Right cardiac atrium (tissue), 5 donors: ENCODE results near the gene METTL2B. TPM values are rescaled to one million over a fixed set of nuclear protein-coding genes. Genes with fewer than 3 reads are reported as not detected.
"Not testable (repeated sequence)": the region's sequence is repeated elsewhere in the genome, so short reads cannot be mapped to it uniquely, and the experiment has no call there.

Experiments used
- ATAC-seq, 2 donors: fragments of 200-7000 bp; cut with Tn5 transposase; one replicate each; pipeline versions ENCODE4 v1.8.0 to v1.9.1; 2020; ENCODE audit warnings: moderate library complexity in 2 of 2, mild to moderate bottlenecking in 1 of 2
- DNase-seq, 3 donors: peaks; one replicate each; pipeline ENCODE4 v3.0.0-alpha.2; 2020
- H3K27ac ChIP-seq: one replicate; pipeline ENCODE4 v1.5.1; 2013; ENCODE audit warnings: mild to moderate bottlenecking, low read length, control low read depth, moderate library complexity
- H3K27me3 ChIP-seq: one replicate; pipeline ENCODE4 v1.6.1; 2013; ENCODE audit not compliant: control insufficient read depth, insufficient read depth
- H3K4me1 ChIP-seq: one replicate; pipeline ENCODE4 v1.6.1; 2013; ENCODE audit warnings: low read length; ENCODE audit not compliant: control insufficient read depth, insufficient read depth
- H3K4me3 ChIP-seq: one replicate; pipeline ENCODE4 v1.5.1; 2013; ENCODE audit warnings: low read length, control low read depth
- H3K9me3 ChIP-seq: one replicate; pipeline ENCODE4 v1.6.1; 2013; ENCODE audit warnings: low read length; ENCODE audit not compliant: control insufficient read depth
- WGBS: extraction: QIAGEN DNeasy Blood & Tissue Kit; methylation state at CpG from one replicate; pipeline ENCODE4 v1.1.7; 2013; 5-methylcytosine and 5-hydroxymethylcytosine counted together
- intact Hi-C, 4 donors: fragments of 100-400 bp; cut with DNase I; formaldehyde crosslinking; loops; one replicate each; pipeline versions ENCODE4 v1.11.0 to v1.14.0; 2022 to 2023
- polyA plus RNA-seq: library from polyadenylated mRNA; stranded (reverse); fragments of 200-250 nt; gene quantifications from one replicate; pipeline ENCODE4 v1.2.3, GENCODE V29; 2013
- total RNA-seq, 4 donors: library from RNA; stranded (reverse); fragmentation: NEBNext Ultra II Directional; extraction: Animal tissue kit (Norgen Biotek cat#: 25700); gene quantifications; one replicate each; pipeline ENCODE4 v1.2.1, GENCODE V29; 2021
- donor health status: healthy with polysubstance abuse.
- donor health status: DM: no; HTN: yes; CAD: no.
- donor health status: DM: no; HTN: no; CAD: no.
- donor health status: DM: no; HTN: yes; CAD: no; lungs with severe emphysema.
- donor health status: DM: yes; HTN: yes; CAD: no.

METTL2B gene
- total and polyA plus RNA-seq, 5 donors = 11.7 to 23.1 (median 20.4) TPM

GRCh38 chr7:128456255-128456725 is 20.3 kb upstream of the METTL2B start:
- intact Hi-C loops = no loop called here
- WGBS = 8% methylated on average over 5 of the region's 5 CpGs

GRCh38 chr7:128457385-128457784 is 19.2 kb upstream of the METTL2B start:
- H3K27me3 ChIP-seq, H3K27ac ChIP-seq, DNase-seq, intact Hi-C loops, H3K9me3 ChIP-seq, H3K4me1 ChIP-seq, ATAC-seq, H3K4me3 ChIP-seq: not testable (repeated sequence)
- 91% methylated on average over 6 of the region's 6 CpGs for WGBS

More at GRCh38 chr7:128456255-128456725, 20.3 kb upstream of the METTL2B start:
- peak overlapping the region; percentile 99 for H3K27ac ChIP-seq
- H3K4me1 ChIP-seq = peaks cover 10% of the 10 kb centered on the region
- ATAC-seq (no peak), DNase-seq (no peak)
- H3K4me3 ChIP-seq = peak overlapping the region; percentile 91
- no peaks in the 10 kb centered on the region for H3K27me3 ChIP-seq
- H3K9me3 ChIP-seq = no peaks in the 10 kb centered on the region

GRCh38 chr7:128458956-128459355 is 17.6 kb upstream of the METTL2B start:
- Histone ChIP-seq H3K4me3 (no peak overlapping the region), H3K9me3 (no peaks in the 10 kb centered on the region), H3K4me1 (peaks cover 7% of the 10 kb centered on the region), H3K27ac (no peak overlapping the region), H3K27me3 (no peaks in the 10 kb centered on the region)
- ATAC-seq (no peak), DNase-seq (no peak)
- intact Hi-C loops = loop anchor here in 3 of 4 donors (1.0 to 2.0 kb wide), 3 partner anchors 26 to 32 kb away; no protein-coding TSS in a partner anchor
- 62% methylated on average over 3 of the region's 3 CpGs for WGBS

GRCh38 chr7:128459394-128459878 is 17.1 kb upstream of the METTL2B start:
- intact Hi-C loops = loop anchor here in 3 of 4 donors (1.0 to 2.0 kb wide), 3 partner anchors 27 to 32 kb away; no protein-coding TSS in a partner anchor
- DNase-seq (peak; percentile 55 to 76 (median 67)), ATAC-seq (peak in 1 of 2 donors; percentile 21)
- Histone ChIP-seq H3K9me3 (no peaks in the 10 kb centered on the region), H3K4me1 (peaks cover 6% of the 10 kb centered on the region), H3K4me3 (no peak overlapping the region), H3K27me3 (no peaks in the 10 kb centered on the region), H3K27ac (no peak overlapping the region)
- WGBS = 37% methylated on average over 5 of the region's 5 CpGs

GRCh38 chr7:128462460-128462859 is 14.1 kb upstream of the METTL2B start:
- DNase-seq (no peak), ATAC-seq (no peak)
- H3K9me3 ChIP-seq = no peaks in the 10 kb centered on the region
- no peaks in the 10 kb centered on the region for H3K27me3 ChIP-seq
- H3K27ac ChIP-seq = no peak overlapping the region
- WGBS = 59% methylated on average over 5 of the region's 5 CpGs
- intact Hi-C loops = loop anchor here in 1 of 4 donors (10.0 kb wide), 1 partner anchor 58 kb away; the partner anchor contains the start of gene IMPDH1
- no peak overlapping the region for H3K4me3 ChIP-seq
- H3K4me1 ChIP-seq = no peaks in the 10 kb centered on the region

- 92% methylated on average over 30 of the region's 30 CpGs for WGBS
- not testable (repeated sequence) for H3K27ac ChIP-seq
- intact Hi-C loops = loop anchor here in 1 of 4 donors (10.0 kb wide), 1 partner anchor 59 kb away; the partner anchor contains the start of gene IMPDH1
Measured at GRCh38 chr7:128463345-128463744, 13.2 kb upstream of the METTL2B start.

GRCh38 chr7:128463933-128464332 is 12.6 kb upstream of the METTL2B start:
- intact Hi-C loops = loop anchor here in 1 of 4 donors (10.0 kb wide), 1 partner anchor 59 kb away; the partner anchor contains the start of gene IMPDH1

More at GRCh38 chr7:128463345-128463744, 13.2 kb upstream of the METTL2B start:
- not testable (repeated sequence) for H3K4me1 ChIP-seq, ATAC-seq, H3K27me3 ChIP-seq, H3K4me3 ChIP-seq, H3K9me3 ChIP-seq
- DNase-seq = peak in 2 of 3 donors; percentile 46 to 58

GRCh38 chr7:128466871-128467270 is 9.7 kb upstream of the METTL2B start:
- not testable (repeated sequence) for H3K4me3 ChIP-seq, DNase-seq, H3K9me3 ChIP-seq, ATAC-seq, H3K27me3 ChIP-seq, H3K4me1 ChIP-seq, H3K27ac ChIP-seq
- intact Hi-C loops = loop anchor here in 1 of 4 donors (10.0 kb wide), 1 partner anchor 62 kb away; the partner anchor contains the start of gene IMPDH1

More at GRCh38 chr7:128463933-128464332, 12.6 kb upstream of the METTL2B start:
- DNase-seq, H3K4me1 ChIP-seq, H3K27ac ChIP-seq, H3K9me3 ChIP-seq, H3K27me3 ChIP-seq, H3K4me3 ChIP-seq, ATAC-seq: not testable (repeated sequence)
- 84% methylated on average over 7 of the region's 8 CpGs for WGBS

GRCh38 chr7:128477336-128477690 is 765 bp downstream of the METTL2B start:
- H3K27ac ChIP-seq = not testable (repeated sequence)

GRCh38 chr7:128479082-128479481 is 2.5 kb downstream of the METTL2B start:
- ATAC-seq, H3K27ac ChIP-seq, H3K27me3 ChIP-seq, H3K4me3 ChIP-seq, H3K9me3 ChIP-seq, DNase-seq, H3K4me1 ChIP-seq, intact Hi-C loops: not testable (repeated sequence)
- WGBS = 84% methylated on average over 4 of the region's 4 CpGs

More at GRCh38 chr7:128477336-128477690, 765 bp downstream of the METTL2B start:
- H3K27me3 ChIP-seq, H3K9me3 ChIP-seq, intact Hi-C loops, DNase-seq, H3K4me1 ChIP-seq, ATAC-seq: not testable (repeated sequence)
- WGBS = 10% methylated on average over 4 of the region's 4 CpGs
- peak overlapping the region; percentile 69 for H3K4me3 ChIP-seq

GRCh38 chr7:128488134-128488533 is 11.6 kb downstream of the METTL2B start:
- H3K27me3 ChIP-seq, H3K4me1 ChIP-seq, H3K9me3 ChIP-seq, ATAC-seq, H3K4me3 ChIP-seq, intact Hi-C loops, DNase-seq, H3K27ac ChIP-seq: not testable (repeated sequence)
- WGBS = 91% methylated on average over 6 of the region's 6 CpGs
